Duodenal mucosa (tissue), 2 donors: Measurements from ENCODE around the gene SH2D3A.

Experiments
- H3K27ac ChIP-seq: one replicate; pipeline ENCODE4 v1.7.0; 2013; ENCODE audit warnings: low read depth, low read length
- H3K27me3 ChIP-seq, 2 donors: one replicate each; pipeline ENCODE4 v1.7.0; 2013; ENCODE audit warnings: low read length in 2 of 2, control low read depth in 1 of 2; ENCODE audit not compliant: insufficient read depth in 2 of 2, control insufficient read depth in 1 of 2
- H3K36me3 ChIP-seq, 2 donors: one replicate each; pipeline ENCODE4 v1.7.0; 2013; ENCODE audit warnings: low read length in 2 of 2, control low read depth in 1 of 2; ENCODE audit not compliant: insufficient read depth in 2 of 2, control insufficient read depth in 1 of 2
- H3K4me1 ChIP-seq, 2 donors: one replicate each; pipeline ENCODE4 v1.7.0; 2013; ENCODE audit warnings: low read length in 2 of 2, control low read depth in 1 of 2; ENCODE audit not compliant: insufficient read depth in 2 of 2, control insufficient read depth in 1 of 2
- H3K4me3 ChIP-seq, 2 donors: one replicate each; pipeline ENCODE4 v1.7.0; 2013; ENCODE audit warnings: low read length in 2 of 2, low read depth in 1 of 2
- H3K9ac ChIP-seq, 2 donors: one replicate each; pipeline ENCODE4 v1.7.0; 2013; ENCODE audit warnings: low read length in 2 of 2, low read depth in 1 of 2
- H3K9me3 ChIP-seq, 2 donors: one replicate each; pipeline ENCODE4 v1.7.0; 2013; ENCODE audit warnings: low read length in 2 of 2, control low read depth in 1 of 2; ENCODE audit not compliant: control insufficient read depth in 1 of 2

SH2D3A gene

DNA sequence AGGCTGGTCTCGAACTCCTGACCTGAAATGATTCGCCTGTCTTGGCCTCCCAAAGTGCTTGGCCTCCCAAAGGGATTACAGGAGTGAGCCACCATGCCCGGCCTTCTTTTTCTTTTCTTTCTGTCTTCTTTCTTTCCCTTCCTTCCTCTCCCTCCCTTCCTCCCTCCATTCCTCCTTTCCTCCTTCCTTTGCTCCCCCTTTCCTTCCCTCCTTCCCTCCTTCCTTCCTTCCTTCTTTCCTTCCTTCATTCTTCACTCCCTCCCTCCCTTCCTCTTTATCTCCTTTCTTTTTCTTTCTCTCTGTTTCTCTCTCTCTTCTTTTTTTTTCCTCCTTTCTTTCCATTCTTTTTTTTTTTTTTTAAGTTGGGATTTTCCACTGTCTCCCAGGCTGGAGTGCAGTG lies 58.9 kb downstream of the SH2D3A start:
- Histone ChIP-seq H3K36me3 (no peaks in the 10 kb centered on the region), H3K9me3 (no peaks in the 10 kb centered on the region), H3K4me3 (no peak overlapping the region)

DNA sequence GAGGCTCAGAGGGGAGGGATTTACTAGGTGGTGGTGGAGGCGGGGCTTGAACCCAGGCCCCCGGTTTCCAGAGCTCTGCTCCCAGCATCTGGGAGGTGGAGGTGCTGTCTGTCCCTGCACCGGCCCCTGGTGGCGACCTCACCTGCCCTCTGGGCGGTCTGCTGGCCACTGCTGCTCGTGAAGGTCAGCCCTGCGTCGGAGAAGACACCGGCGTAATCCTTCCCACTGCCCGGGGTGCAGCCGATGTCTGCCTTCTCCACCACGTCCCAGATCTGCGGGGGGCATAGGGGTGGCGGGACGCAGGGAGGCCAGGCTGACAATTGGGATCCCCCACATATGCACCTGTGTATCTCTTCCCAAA lies 59.6 kb downstream of the SH2D3A start:
- H3K27me3 ChIP-seq = no peaks in the 10 kb centered on the region
- H3K9me3 ChIP-seq = no peaks in the 10 kb centered on the region
- no peak overlapping the region for H3K27ac ChIP-seq
- no peaks in the 10 kb centered on the region for H3K36me3 ChIP-seq
- H3K4me3 ChIP-seq = no peak overlapping the region
- no peak overlapping the region for H3K9ac ChIP-seq
- H3K4me1 ChIP-seq = no peaks in the 10 kb centered on the region

More for the DNA sequence above, 58.9 kb downstream of the SH2D3A start:
- Histone ChIP-seq H3K9ac (no peak overlapping the region), H3K27me3 (no peaks in the 10 kb centered on the region), H3K27ac (no peak overlapping the region), H3K4me1 (no peaks in the 10 kb centered on the region)

DNA sequence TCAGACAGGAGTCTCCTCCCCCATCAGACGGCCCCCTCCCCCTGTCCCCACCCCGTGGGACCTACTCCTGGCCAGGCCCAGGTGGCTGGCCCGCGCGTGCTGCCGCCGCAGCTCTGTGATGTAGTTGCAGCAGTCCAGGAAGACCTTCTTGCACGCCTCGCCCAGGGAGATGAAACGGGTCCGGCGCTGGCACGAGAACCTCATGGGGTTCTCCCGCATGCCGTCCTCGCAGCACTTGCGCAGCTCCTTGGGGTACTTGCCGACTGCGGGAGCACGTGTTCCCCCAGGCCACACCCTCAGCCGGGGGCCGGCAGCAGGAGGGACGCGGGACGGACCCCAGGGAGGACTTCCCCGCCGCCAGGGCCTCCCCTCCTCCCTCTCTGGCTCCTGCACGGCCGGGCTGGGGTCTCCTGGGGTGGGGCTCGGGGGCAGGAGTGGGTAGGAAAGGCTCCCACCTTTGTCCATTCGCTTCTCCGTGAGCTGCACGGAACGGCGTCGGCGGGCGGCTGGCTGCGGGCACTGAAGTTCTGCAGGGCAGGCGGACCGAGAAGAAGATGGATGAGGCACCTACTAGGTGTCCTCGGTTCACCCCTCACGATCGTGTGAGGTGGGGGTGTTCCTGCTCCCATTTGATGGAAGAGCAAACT lies 60.1 kb downstream of the SH2D3A start:
- Histone ChIP-seq H3K27ac (no peak overlapping the region), H3K27me3 (no peaks in the 10 kb centered on the region)

DNA sequence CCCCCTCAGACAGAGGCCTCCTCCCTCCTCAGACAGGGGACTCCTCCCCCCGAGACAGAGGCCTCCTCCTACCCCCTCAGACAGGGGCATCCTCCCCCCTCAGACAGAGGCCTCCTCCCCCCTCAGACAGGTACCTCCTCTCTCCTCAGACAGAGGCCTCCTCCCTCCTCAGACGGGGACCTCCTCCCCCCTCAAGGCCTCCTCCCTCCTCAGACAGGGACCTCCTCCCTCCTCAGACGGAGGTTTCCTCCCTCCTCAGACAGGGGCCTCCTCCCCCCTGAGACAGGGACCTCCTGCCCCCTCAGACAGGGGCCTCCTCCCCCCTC lies 60.6 kb downstream of the SH2D3A start:
- Histone ChIP-seq H3K27ac (no peak overlapping the region), H3K9me3 (no peaks in the 10 kb centered on the region), H3K9ac (no peak overlapping the region), H3K4me3 (no peak overlapping the region), H3K36me3 (no peaks in the 10 kb centered on the region), H3K4me1 (no peaks in the 10 kb centered on the region), H3K27me3 (no peaks in the 10 kb centered on the region)

More for the DNA sequence above, 60.1 kb downstream of the SH2D3A start:
- no peaks in the 10 kb centered on the region for H3K9me3 ChIP-seq
- no peaks in the 10 kb centered on the region for H3K36me3 ChIP-seq
- H3K4me3 ChIP-seq = no peak overlapping the region
- no peak overlapping the region for H3K9ac ChIP-seq
- no peaks in the 10 kb centered on the region for H3K4me1 ChIP-seq

DNA sequence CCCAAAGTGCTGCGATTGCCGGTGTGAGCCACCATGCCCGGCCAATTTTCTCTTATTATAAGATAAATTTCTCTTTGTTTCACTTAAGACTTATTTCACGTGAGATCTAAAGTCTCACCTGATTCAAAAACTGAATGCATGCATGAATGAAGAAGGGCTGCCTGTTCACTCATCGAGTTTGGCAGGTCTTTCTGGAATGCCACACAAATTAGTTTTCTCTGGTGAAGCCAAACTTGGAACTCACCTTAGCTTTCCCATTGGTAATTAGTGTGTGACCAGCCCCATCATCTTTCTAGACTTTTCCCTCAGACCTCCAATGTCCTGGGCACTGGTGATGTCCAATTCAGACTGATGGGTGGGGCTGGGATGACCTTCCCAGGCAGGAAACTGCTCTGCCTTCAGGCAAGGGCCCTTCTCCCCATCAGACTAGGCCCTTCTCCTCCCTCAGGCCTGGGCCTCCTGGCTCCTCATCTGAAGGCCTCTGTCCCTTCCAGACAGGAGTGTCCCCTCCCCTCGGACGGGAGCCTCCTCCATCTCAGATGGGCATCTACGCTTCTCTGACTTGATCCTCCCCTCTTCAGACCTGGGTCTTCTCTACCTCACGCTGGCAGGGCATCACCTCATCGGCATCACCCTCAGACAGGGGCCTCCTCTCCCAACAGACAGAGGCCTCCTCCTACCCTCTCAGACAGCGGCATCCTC lies 61.2 kb downstream of the SH2D3A start:
- H3K4me1 ChIP-seq = no peaks in the 10 kb centered on the region

More for the DNA sequence above, 61.2 kb downstream of the SH2D3A start:
- no peaks in the 10 kb centered on the region for H3K36me3 ChIP-seq
- H3K9me3 ChIP-seq = no peaks in the 10 kb centered on the region
- no peak overlapping the region for H3K27ac ChIP-seq
- no peaks in the 10 kb centered on the region for H3K27me3 ChIP-seq
- H3K4me3 ChIP-seq = no peak overlapping the region
- no peak overlapping the region for H3K9ac ChIP-seq
